H9 (cell line): ENCODE results near the gene MLC1. TPM values are rescaled to one million over a fixed set of nuclear protein-coding genes. Genes with fewer than 3 reads are reported as not detected.

Experiments
- DNase-seq: peaks from one replicate; pipeline ENCODE4 v3.0.0-alpha.2; 2017
- H2AFZ ChIP-seq: one replicate; pipeline ENCODE4 v1.6.1; 2013; ENCODE audit warnings: mild to moderate bottlenecking, low read length, control low read depth, moderate library complexity
- H2AK5ac ChIP-seq: 2 replicates; pipeline ENCODE4 v1.6.1; 2013; ENCODE audit warnings: low read length, control low read depth, mixed read lengths; ENCODE audit not compliant: insufficient read length
- H2BK120ac ChIP-seq: one replicate; pipeline ENCODE4 v1.6.1; 2013; ENCODE audit warnings: low read depth, mild to moderate bottlenecking, low read length, control low read depth, inconsistent platforms; ENCODE audit not compliant: poor library complexity, severe bottlenecking
- H2BK12ac ChIP-seq: 2 replicates; pipeline ENCODE4 v1.6.1; 2013; ENCODE audit warnings: low read length, control low read depth, mixed read lengths, low read depth; ENCODE audit not compliant: insufficient read length
- H2BK15ac ChIP-seq: 2 replicates; pipeline ENCODE4 v1.6.1; 2013; ENCODE audit warnings: low read depth, low read length, control low read depth
- H2BK20ac ChIP-seq: one replicate; pipeline ENCODE4 v1.6.1; 2013; ENCODE audit warnings: low read depth, mild to moderate bottlenecking, low read length, control low read depth, inconsistent platforms; ENCODE audit not compliant: poor library complexity, severe bottlenecking
- H2BK5ac ChIP-seq: 2 replicates; pipeline ENCODE4 v1.6.1; 2013; ENCODE audit warnings: low read length, control low read depth, mixed read lengths; ENCODE audit not compliant: insufficient read length
- H3K14ac ChIP-seq: 2 replicates; pipeline ENCODE4 v1.6.1; 2013; ENCODE audit warnings: low read length, control low read depth; ENCODE audit not compliant: insufficient read depth
- H3K18ac ChIP-seq: 2 replicates; pipeline ENCODE4 v1.6.1; 2013; ENCODE audit warnings: low read depth, mild to moderate bottlenecking, mixed read lengths, low read length, control low read depth; ENCODE audit not compliant: insufficient read length
- H3K23ac ChIP-seq: 2 replicates; pipeline ENCODE4 v1.6.1; 2013; ENCODE audit warnings: low read length, control low read depth, mixed read lengths, low read depth; ENCODE audit not compliant: insufficient read length
- H3K23me2 ChIP-seq: 2 replicates; pipeline ENCODE4 v1.6.1; 2013; ENCODE audit warnings: low read depth, mild to moderate bottlenecking, mixed read lengths, low read length, control low read depth; ENCODE audit not compliant: insufficient read length, poor library complexity, severe bottlenecking
- H3K27ac ChIP-seq: 2 replicates; pipeline ENCODE4 v1.5.1; 2013; ENCODE audit warnings: low read length, control low read depth, mixed read lengths, low read depth; ENCODE audit not compliant: insufficient read length
- H3K27me3 ChIP-seq: 2 replicates; pipeline ENCODE4 v1.6.1; 2013; ENCODE audit warnings: low read length, control low read depth, inconsistent platforms; ENCODE audit not compliant: insufficient read depth
- H3K4ac ChIP-seq: 2 replicates; pipeline ENCODE4 v1.6.1; 2013; ENCODE audit warnings: low read depth, mild to moderate bottlenecking, control low read depth, inconsistent platforms, low read length, moderate library complexity
- H3K4me1 ChIP-seq: 2 replicates; pipeline ENCODE4 v1.6.1; 2013; ENCODE audit warnings: low read length, control low read depth, inconsistent platforms; ENCODE audit not compliant: insufficient read depth
- H3K4me2 ChIP-seq: 2 replicates; pipeline ENCODE4 v1.6.1; 2013; ENCODE audit warnings: low read length, control low read depth, mixed read lengths; ENCODE audit not compliant: insufficient read length, insufficient read depth
- H3K56ac ChIP-seq: 2 replicates; pipeline ENCODE4 v1.6.1; 2013; ENCODE audit warnings: low read depth, mild to moderate bottlenecking, mixed read lengths, low read length, control low read depth; ENCODE audit not compliant: insufficient read length
- H3K79me1 ChIP-seq: 2 replicates; pipeline ENCODE4 v1.6.1; 2013; ENCODE audit warnings: low read depth, mild to moderate bottlenecking, moderate library complexity, low read length, control low read depth, inconsistent platforms; ENCODE audit not compliant: insufficient read depth, poor library complexity, severe bottlenecking
- H3K79me2 ChIP-seq: 2 replicates; pipeline ENCODE4 v1.6.1; 2013; ENCODE audit warnings: low read length, control low read depth, inconsistent platforms; ENCODE audit not compliant: insufficient read depth
- H3K9ac ChIP-seq: 2 replicates; pipeline ENCODE4 v1.6.1; 2013; ENCODE audit warnings: low read length, control low read depth, mixed read lengths; ENCODE audit not compliant: insufficient read length; ENCODE audit errors: extremely low read depth
- H3K9me3 ChIP-seq: one replicate; pipeline ENCODE4 v1.6.1; 2013; ENCODE audit warnings: low read depth, low read length, inconsistent platforms; ENCODE audit not compliant: control insufficient read depth
- H3T11ph ChIP-seq: one replicate; pipeline ENCODE4 v1.6.1; 2013; ENCODE audit warnings: mild to moderate bottlenecking, low read length, control low read depth, inconsistent platforms
- H4K20me1 ChIP-seq: one replicate; pipeline ENCODE4 v1.6.1; 2013; ENCODE audit not compliant: control insufficient read depth, insufficient read length, insufficient read depth
- H4K5ac ChIP-seq: 2 replicates; pipeline ENCODE4 v1.6.1; 2013; ENCODE audit warnings: low read depth, mild to moderate bottlenecking, mixed read lengths, low read length, control low read depth; ENCODE audit not compliant: insufficient read length
- H4K8ac ChIP-seq: replicated peaks from 2 replicates; pipeline ENCODE4 v1.6.1; 2013; ENCODE audit warnings: low read length, control low read depth, mixed read lengths, low read depth; ENCODE audit not compliant: insufficient read length
- H4K91ac ChIP-seq: 2 replicates; pipeline ENCODE4 v1.6.1; 2013; ENCODE audit warnings: low read depth, mild to moderate bottlenecking, moderate library complexity, mixed read lengths, low read length, control low read depth; ENCODE audit not compliant: insufficient read length
- H3K27ac Mint-ChIP-seq, 3 experiments: 2 replicates in 2 of 3; 3 replicates in 1 of 3; pipeline ENCODE4 v1.8.0; 2020 to 2021; ENCODE audit warnings: mixed read lengths in 3 of 3, mild to moderate bottlenecking in 1 of 3, moderate library complexity in 1 of 3
- H3K27me3 Mint-ChIP-seq: 2 replicates; pipeline ENCODE4 v1.8.0; 2021; ENCODE audit warnings: low read depth, mild to moderate bottlenecking, moderate library complexity, mixed read lengths
- H3K36me3 Mint-ChIP-seq, 3 experiments: 2 replicates in 2 of 3; 3 replicates in 1 of 3; pipeline ENCODE4 v1.8.0; 2020 to 2021; ENCODE audit warnings: low read depth in 3 of 3, mixed read lengths in 3 of 3; ENCODE audit not compliant: insufficient read depth in 1 of 3
- H3K4me1 Mint-ChIP-seq, 2 experiments: 2 replicates each; pipeline ENCODE4 v1.8.0; 2020; ENCODE audit warnings: mixed read lengths in 2 of 2
- H3K4me3 Mint-ChIP-seq, 2 experiments: 2 replicates in 1 of 2; 3 replicates in 1 of 2; pipeline ENCODE4 v1.8.0; 2020 to 2021; ENCODE audit warnings: mild to moderate bottlenecking in 2 of 2, mixed read lengths in 2 of 2, moderate library complexity in 1 of 2
- H3K9me3 Mint-ChIP-seq, 2 experiments: 2 replicates in 1 of 2; 3 replicates in 1 of 2; pipeline ENCODE4 v1.8.0; 2020; ENCODE audit warnings: mild to moderate bottlenecking in 2 of 2, mixed read lengths in 2 of 2, moderate library complexity in 1 of 2
- CTCF ChIP-seq: fragments of 200-600 bp; sonication (generic); conservative IDR thresholded peaks from 3 replicates; pipeline ENCODE4 v1.8.0; 2021; ENCODE audit warnings: antibody characterized with exemption, mild to moderate bottlenecking
- WGBS: extraction: QIAGEN DNeasy Blood & Tissue Kit; methylation state at CpG from one replicate; pipeline ENCODE4 v1.1.7; 2013; ENCODE audit warnings: missing lambda C conversion rate, low lambda C conversion rate, mixed read lengths; ENCODE audit not compliant: insufficient read length; ENCODE audit errors: extremely low coverage; 5-methylcytosine and 5-hydroxymethylcytosine counted together
- total RNA-seq: library from RNA; stranded (reverse); gene quantifications from 2 replicates; pipeline ENCODE4 v1.2.1, GENCODE V29; 2021

The MLC1 gene
- total RNA-seq, 1 experiment from 2014 or later, result not detected

DNA sequence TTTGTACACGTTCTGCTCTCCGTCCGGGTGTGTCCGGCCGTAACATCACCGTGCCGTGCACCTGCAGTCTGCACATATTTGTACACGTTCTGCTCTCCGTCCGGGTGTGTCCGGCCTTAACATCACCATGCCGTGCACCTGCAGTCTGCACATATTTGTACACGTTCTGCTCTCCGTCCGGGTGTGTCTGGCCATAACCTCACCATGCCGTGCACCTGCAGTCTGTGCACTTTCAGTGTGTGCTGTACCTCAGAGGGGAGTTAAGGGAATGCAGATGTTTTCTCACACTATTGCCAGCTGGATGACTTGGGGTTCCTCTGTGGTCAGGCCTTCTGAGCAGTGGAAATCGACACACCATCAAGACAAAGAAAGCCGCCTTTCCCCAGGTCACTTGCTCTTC lies 31.4 kb downstream of the MLC1 start:
- Histone ChIP-seq H3K79me1 (no peaks in the 10 kb centered on the region), H3K79me2 (no peaks in the 10 kb centered on the region), H2BK120ac (no peak overlapping the region), H3K27ac (no peak overlapping the region), H3K4me2 (no peak overlapping the region), H2AFZ (no peak overlapping the region), H4K8ac (no peak overlapping the region), H3K14ac (no peak overlapping the region), H3K4me1 (no peaks in the 10 kb centered on the region), H3K18ac (no peak overlapping the region), H4K20me1 (no peaks in the 10 kb centered on the region), H3K56ac (no peak overlapping the region), H3K23ac (no peak overlapping the region), H3K23me2 (peaks cover 3% of the 10 kb centered on the region), H2AK5ac (no peak overlapping the region), H3K9me3 (no peaks in the 10 kb centered on the region), H2BK20ac (no peak overlapping the region), H3K9ac (no peak overlapping the region), H2BK15ac (no peak overlapping the region), H2BK5ac (no peak overlapping the region), H4K91ac (no peak overlapping the region), H3T11ph (no peak overlapping the region), H2BK12ac (no peak overlapping the region), H3K27me3 (no peaks in the 10 kb centered on the region; the same call in 1 of the 2 replicates), H3K4ac (no peak overlapping the region), H4K5ac (no peak overlapping the region)
- WGBS, result no CpG with 5 or more reads among the region's 18 CpGs
- H3K4me1 Mint-ChIP-seq, result no peaks in the 10 kb centered on the region; a peak in 1 of 4 replicates
- peak overlapping the region in 1 of 3 experiments; percentile 36; a peak in 1 of 7 replicates for H3K27ac Mint-ChIP-seq
- H3K36me3 Mint-ChIP-seq, result no peaks in the 10 kb centered on the region; a peak in 1 of 7 replicates
- H3K27me3 Mint-ChIP-seq, result peaks cover 42% of the 10 kb centered on the region
- DNase-seq, result no peak
- no peak overlapping the region for H3K4me3 Mint-ChIP-seq
- peaks cover 5 to 9% of the 10 kb centered on the region in 2 experiments; a peak in 3 of 5 replicates for H3K9me3 Mint-ChIP-seq
- TF ChIP-seq CTCF, result no peak
